HepG2 (cell line): ENCODE measurements around the gene NRK. TPM values are rescaled to one million over a fixed set of nuclear protein-coding genes. Genes with fewer than 3 reads are reported as not detected.

Experiments
- ARID5B ChIP-seq: IDR thresholded peaks from 2 replicates; pipeline ENCODE4 v1.4.0; 2020; ENCODE audit warnings: mild to moderate bottlenecking, missing genetic modification reagents
- CSRNP2 ChIP-seq: sonication (generic); formaldehyde crosslinking; conservative IDR thresholded peaks from 2 replicates; pipeline ENCODE4 v1.8.0; 2022; ENCODE audit warnings: low read depth, missing genetic modification reagents
- ELF4 ChIP-seq: sonication (generic); formaldehyde crosslinking; IDR thresholded peaks from 2 replicates; pipeline ENCODE4 v1.5.0; 2020; ENCODE audit warnings: missing genetic modification reagents, mild to moderate bottlenecking, moderate library complexity, borderline replicate concordance
- LRRFIP1 ChIP-seq: sonication (generic); formaldehyde crosslinking; conservative IDR thresholded peaks from 2 replicates; pipeline ENCODE4 v1.4.0; 2020; ENCODE audit warnings: missing genetic modification reagents
- MXD1 ChIP-seq: sonication (generic); formaldehyde crosslinking; IDR thresholded peaks from 2 replicates; pipeline ENCODE4 v1.4.0; 2020; ENCODE audit warnings: mild to moderate bottlenecking, missing genetic modification reagents
- PAXIP1 ChIP-seq: sonication (generic); formaldehyde crosslinking; conservative IDR thresholded peaks from 2 replicates; pipeline ENCODE4 v1.4.0; 2020; ENCODE audit warnings: mild to moderate bottlenecking, missing genetic modification reagents, moderate library complexity
- RXRB ChIP-seq: IDR thresholded peaks from 2 replicates; pipeline ENCODE4 v1.6.1; 2016; ENCODE audit warnings: borderline replicate concordance, missing genetic modification reagents, missing compliant biosample characterization
- SAFB2 ChIP-seq: sonication (generic); formaldehyde crosslinking; IDR thresholded peaks from 2 replicates; pipeline ENCODE4 v1.5.1; 2020; ENCODE audit warnings: missing genetic modification reagents, low read depth, mild to moderate bottlenecking, borderline replicate concordance
- SALL2 ChIP-seq: sonication (generic); formaldehyde crosslinking; IDR thresholded peaks from 2 replicates; pipeline ENCODE4 v1.8.1; 2023; ENCODE audit warnings: mild to moderate bottlenecking, missing genetic modification reagents, inconsistent platforms
- TBX2 ChIP-seq: sonication (generic); formaldehyde crosslinking; IDR thresholded peaks from 2 replicates; pipeline ENCODE4 v1.5.0; 2020; ENCODE audit warnings: missing genetic modification reagents, mild to moderate bottlenecking, borderline replicate concordance
- TEAD3 ChIP-seq: optimal IDR thresholded peaks from 2 replicates; pipeline ENCODE3; 2016; ENCODE audit warnings: borderline replicate concordance
- TRIM24 ChIP-seq: sonication (generic); formaldehyde crosslinking; IDR thresholded peaks from 2 replicates; pipeline ENCODE4 v1.8.0; 2022; ENCODE audit warnings: mild to moderate bottlenecking, missing genetic modification reagents
- ZBTB7A ChIP-seq: sonication (generic); formaldehyde crosslinking; IDR thresholded peaks from 2 replicates; pipeline ENCODE4 v1.8.0; 2022; ENCODE audit warnings: mild to moderate bottlenecking, missing genetic modification reagents
- ZFAT ChIP-seq: sonication (generic); formaldehyde crosslinking; conservative IDR thresholded peaks from 2 replicates; pipeline ENCODE4 v1.8.1; 2023; ENCODE audit warnings: missing genetic modification reagents, inconsistent platforms
- ZKSCAN1 ChIP-seq: fragments of 150-350 bp; IDR thresholded peaks from 2 replicates; pipeline ENCODE4 v1.6.1; 2014; ENCODE audit warnings: low read length
- ZKSCAN5 ChIP-seq: sonication (generic); formaldehyde crosslinking; IDR thresholded peaks from 2 replicates; pipeline ENCODE4 v1.5.1; 2020; ENCODE audit warnings: mild to moderate bottlenecking, missing genetic modification reagents
- ZNF776 ChIP-seq: sonication (generic); formaldehyde crosslinking; IDR thresholded peaks from 2 replicates; pipeline ENCODE4 v1.4.0; 2020; ENCODE audit warnings: mild to moderate bottlenecking, missing genetic modification reagents
- ZNF83 ChIP-seq: sonication (generic); formaldehyde crosslinking; IDR thresholded peaks from 2 replicates; pipeline ENCODE4 v1.4.0; 2020; ENCODE audit warnings: missing genetic modification reagents, mild to moderate bottlenecking, borderline replicate concordance
- polyA plus RNA-seq, 8 experiments: library from polyadenylated mRNA; depleted of rRNA in 3 of 8; stranded (reverse) in 7 of 8; unstranded in 1 of 8; fragments of >200 nt; fragmentation: Illumina TruSeq in 4 of 8; extraction: Trizol in 4 of 8; gene quantifications; 2 replicates each; pipeline versions ENCODE4 v1.2.1 to v1.2.3, GENCODE V29; 2011 to 2016; ENCODE audit warnings: low read depth in 4 of 8, missing spikeins in 1 of 8, mixed read lengths in 1 of 8; ENCODE audit not compliant: insufficient read depth in 1 of 8
- total RNA-seq, 5 experiments: library from RNA; depleted of rRNA; stranded (reverse); fragments of >200 nt; fragmentation: Illumina TruSeq; extraction: Trizol; gene quantifications; 2 replicates each; pipeline ENCODE4 v1.2.3, GENCODE V29; 2016; ENCODE audit warnings: low read depth in 1 of 5

NRK gene
- total and polyA plus RNA-seq, 2 of the 13 experiments (the other 11 are each of a cell fraction or from before 2014, with no cell fraction given): not detected

- TF ChIP-seq TEAD3 (CRISPR knock-in tag) (peak; percentile 48), CSRNP2 (CRISPR knock-in tag) (no peak), ZFAT (no peak), TBX2 (no peak), PAXIP1 (CRISPR knock-in tag) (peak; percentile 23; the same call in 1 of the 2 replicates), ZNF83 (CRISPR knock-in tag) (no peak), LRRFIP1 (CRISPR knock-in tag) (no peak), ELF4 (no peak), RXRB (CRISPR knock-in tag) (0 out of 2 replicates have a peak, but pooled peaks have one; percentile 30), SALL2 (CRISPR knock-in tag) (no peak), SAFB2 (CRISPR knock-in tag) (no peak), ZNF776 (CRISPR knock-in tag) (no peak), ZKSCAN5 (CRISPR knock-in tag) (no peak), ZKSCAN1 (no peak), ARID5B (CRISPR knock-in tag) (peak; percentile 69), TRIM24 (CRISPR knock-in tag) (no peak), MXD1 (CRISPR knock-in tag) (no peak), ZBTB7A (CRISPR knock-in tag) (no peak)
These were observed 177.0 kb downstream of the NRK start (continued) for GRCh38 chrX:105999294-105999693.
